ENCODE results near the gene GSTM4.

The GSTM4 gene

DNA sequence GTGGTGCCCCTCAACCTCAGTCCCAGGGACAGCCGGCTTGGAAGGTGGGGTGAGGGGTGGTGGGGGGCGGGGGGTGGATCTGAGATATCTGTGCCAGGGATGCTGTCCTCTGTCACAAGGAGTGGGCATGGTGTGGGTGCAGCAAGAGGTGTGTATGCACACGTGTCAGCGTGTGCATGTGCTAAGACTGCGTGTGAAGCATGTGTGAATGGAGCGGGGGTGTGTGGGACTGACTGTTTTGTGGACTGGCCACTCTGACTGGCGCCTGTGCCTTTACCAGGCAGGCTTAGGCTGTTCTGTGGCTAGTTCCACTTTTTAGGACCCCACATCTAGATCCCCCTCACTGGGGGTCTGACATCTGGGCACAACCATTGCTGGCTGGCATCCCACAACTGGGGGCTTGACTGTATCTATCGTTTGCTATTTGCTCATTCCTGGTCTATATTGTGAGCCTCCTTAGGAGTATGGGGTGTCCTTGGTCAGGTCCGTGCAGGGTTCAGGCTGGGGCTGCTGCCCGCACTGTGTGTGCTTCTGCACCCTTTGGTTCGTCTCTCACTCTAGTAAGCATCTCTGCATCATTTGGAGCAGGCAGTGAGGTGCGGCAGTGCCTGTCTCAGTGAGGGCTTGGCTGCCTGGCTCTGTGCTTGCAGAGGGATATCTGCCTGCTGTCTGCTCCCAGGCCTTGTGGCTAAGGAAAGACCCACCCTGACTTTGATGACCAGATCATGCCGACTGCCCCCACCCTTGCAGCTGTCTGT lies 34.3 kb upstream of the GSTM4 start:
- DNase-seq (ENCODE audit: low spot score), result peak; percentile 36
- TF ChIP-seq, protein P1, sequence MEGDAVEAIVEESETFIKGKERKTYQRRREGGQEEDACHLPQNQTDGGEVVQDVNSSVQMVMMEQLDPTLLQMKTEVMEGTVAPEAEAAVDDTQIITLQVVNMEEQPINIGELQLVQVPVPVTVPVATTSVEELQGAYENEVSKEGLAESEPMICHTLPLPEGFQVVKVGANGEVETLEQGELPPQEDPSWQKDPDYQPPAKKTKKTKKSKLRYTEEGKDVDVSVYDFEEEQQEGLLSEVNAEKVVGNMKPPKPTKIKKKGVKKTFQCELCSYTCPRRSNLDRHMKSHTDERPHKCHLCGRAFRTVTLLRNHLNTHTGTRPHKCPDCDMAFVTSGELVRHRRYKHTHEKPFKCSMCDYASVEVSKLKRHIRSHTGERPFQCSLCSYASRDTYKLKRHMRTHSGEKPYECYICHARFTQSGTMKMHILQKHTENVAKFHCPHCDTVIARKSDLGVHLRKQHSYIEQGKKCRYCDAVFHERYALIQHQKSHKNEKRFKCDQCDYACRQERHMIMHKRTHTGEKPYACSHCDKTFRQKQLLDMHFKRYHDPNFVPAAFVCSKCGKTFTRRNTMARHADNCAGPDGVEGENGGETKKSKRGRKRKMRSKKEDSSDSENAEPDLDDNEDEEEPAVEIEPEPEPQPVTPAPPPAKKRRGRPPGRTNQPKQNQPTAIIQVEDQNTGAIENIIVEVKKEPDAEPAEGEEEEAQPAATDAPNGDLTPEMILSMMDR (IDR thresholded peaks at IDR 0.05; ENCODE audit: extremely low read depth, missing control alignments), result no peak

DNA sequence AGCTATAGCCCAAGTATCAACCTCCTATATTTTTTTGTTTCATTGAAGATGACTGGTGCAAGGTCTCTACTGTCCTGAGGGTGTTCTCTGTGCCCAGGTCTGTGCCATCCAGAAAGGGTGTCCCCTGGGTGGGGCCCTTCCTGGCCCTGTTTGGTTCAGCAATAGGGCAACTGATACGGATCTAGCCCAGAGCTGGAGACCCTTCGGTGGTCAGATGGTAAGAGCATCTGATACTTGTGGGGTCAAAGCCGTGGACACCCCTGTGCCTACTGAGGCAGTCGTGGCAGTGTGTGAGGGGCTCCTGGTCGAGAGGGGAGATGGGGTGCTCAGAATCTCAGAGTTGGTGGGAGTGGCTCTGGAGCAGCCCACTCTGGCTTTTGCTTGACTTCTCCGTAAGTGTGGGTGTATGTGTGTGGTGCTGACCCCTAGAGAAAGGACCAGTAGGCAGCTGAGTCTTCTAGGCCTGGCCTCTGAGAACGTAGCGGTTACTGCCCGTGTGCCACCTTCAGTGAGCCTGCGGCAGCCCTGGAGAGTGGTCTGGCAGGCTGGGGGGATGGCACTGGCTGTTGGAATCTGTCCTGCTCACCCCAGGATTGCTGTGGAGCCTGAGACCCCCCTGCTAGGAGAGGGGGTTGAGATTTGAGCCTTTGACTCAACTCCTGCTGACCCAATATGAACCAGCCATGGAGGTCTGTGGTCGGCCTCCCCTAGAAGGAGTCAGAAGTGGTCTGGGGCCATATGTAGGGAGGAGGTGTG lies 33.6 kb upstream of the GSTM4 start:
- TF ChIP-seq, protein P1 (IDR thresholded peaks at IDR 0.05; ENCODE audit: extremely low read depth, missing control alignments), result no peak
- DNase-seq (ENCODE audit: low spot score), result no peak

DNA sequence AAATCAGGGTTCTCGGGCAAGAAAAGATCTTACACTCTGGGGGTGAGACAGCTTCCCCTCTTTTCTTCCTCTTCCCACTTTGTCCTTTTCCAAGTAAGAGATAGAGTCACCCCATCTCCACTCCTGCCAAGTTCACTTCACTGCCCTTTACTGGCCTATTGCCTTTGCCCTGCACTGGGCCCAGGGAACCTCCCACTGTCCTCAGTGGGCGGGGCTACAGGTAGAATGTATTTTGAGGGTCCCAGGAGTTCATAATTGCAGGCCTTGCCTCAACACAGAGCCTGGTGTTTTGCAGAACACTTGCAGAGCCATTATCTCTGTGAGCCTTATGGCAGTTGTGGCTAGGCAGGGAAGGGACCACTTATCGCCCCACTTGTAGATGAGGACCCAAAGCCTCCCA lies 33.0 kb upstream of the GSTM4 start:
- TF ChIP-seq, protein P1 (IDR thresholded peaks at IDR 0.05; ENCODE audit: extremely low read depth, missing control alignments), result no peak
- DNase-seq (ENCODE audit: low spot score), result peak; percentile 6

DNA sequence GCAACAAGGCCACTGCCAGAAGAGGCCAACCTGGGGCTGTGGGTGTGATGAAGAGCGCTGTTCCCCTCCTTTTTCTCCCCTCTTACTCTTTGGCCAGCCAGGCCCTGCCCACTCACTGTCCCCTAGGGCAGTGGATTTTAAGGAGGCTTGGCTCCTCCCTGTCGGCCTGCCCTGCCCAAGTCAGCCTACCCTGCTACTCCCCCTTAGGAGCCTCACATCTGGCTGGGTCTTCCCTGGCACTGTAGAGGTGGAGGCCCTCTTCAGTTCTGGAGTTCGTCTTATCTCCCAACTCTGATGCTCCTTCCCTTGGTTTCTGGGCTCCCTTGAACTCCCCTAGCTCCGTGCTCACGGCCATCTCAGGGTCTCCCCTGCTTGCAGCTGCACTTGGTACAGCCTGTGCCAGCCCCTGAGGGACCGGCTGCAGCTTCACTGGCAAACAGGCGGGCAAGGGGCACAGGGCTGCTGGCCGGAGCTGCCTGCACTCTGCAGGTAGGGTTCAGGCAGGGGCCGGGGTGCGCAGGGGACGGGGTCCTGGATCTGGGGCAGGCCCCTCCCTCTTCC lies 32.2 kb upstream of the GSTM4 start:
- peak; percentile 29 for DNase-seq (ENCODE audit: low spot score)
- TF ChIP-seq, protein P1 (IDR thresholded peaks at IDR 0.05; ENCODE audit: extremely low read depth, missing control alignments), result no peak

DNA sequence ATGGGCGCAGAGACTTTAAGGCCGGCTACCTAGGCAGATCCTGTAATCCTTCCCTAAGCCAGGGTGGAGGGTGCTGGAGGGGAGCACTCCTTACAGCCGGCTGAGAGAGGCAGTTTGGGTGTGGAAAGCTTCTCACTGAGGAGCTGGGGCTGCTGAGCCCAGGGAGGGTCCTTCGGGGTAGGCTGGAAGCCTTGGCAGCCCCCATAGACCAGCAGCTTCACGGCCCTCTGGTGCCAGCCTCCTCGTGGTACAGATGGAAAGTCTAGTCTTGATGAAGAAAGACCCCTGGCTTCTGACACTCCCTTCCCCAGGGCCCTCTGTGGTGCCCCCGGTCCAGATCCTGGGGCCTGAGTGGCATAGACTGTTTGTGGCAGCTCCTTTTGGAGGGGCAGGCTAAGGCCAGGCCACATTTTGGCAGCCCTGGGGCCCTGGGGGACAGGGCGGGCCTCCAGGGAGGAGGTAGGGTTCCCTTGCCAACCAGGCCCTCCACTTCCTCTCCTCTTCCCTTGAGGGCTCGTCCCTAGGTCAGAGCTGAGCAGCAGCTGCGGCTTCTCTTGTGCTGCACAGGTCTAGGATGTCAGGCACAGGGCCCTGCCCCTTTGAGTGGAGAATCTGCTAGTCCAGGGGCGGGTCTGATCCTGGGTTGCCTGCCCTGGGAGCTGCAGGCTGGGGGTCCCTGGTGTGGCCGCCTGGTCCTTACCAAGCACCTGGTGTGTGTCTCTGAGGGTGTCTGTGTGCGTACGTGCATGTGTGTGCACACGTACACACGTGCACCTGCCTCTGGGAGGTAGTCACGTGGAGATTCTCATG lies 31.5 kb upstream of the GSTM4 start:
- TF ChIP-seq, protein P1 (IDR thresholded peaks at IDR 0.05; ENCODE audit: extremely low read depth, missing control alignments), result no peak
- DNase-seq (ENCODE audit: low spot score), result peak; percentile 61

DNA sequence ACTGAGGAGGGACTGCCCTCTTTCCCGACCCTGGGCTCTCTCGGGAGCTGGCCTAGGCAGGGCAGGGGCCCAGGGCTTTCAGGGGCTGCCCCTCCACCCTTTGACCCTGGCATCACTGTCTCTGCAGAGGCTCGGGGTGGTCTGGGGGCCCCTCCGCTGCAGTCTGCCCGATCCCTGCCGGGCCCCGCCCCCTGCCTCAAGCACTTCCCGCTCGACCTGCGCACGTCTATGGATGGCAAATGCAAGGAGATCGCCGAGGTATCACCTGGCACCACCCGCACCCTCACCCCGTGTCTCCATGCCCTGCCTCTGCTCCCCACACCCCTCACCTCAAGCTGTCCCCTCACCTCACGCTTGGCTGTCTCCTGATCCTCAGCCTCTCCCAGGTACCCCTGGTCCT lies 30.7 kb upstream of the GSTM4 start:
- TF ChIP-seq, protein P1 (IDR thresholded peaks at IDR 0.05; ENCODE audit: extremely low read depth, missing control alignments), result no peak
- no peak for DNase-seq (ENCODE audit: low spot score)

Measured in GM20000 (cell line).